ENCODE results near the gene RGS14. TPM values are rescaled to one million over a fixed set of nuclear protein-coding genes. Genes with fewer than 3 reads are reported as not detected.
"Not testable (repeated sequence)": the region's sequence is repeated elsewhere in the genome, so short reads cannot be mapped to it uniquely, and the experiment has no call there.

The RGS14 gene
- polyA plus RNA-seq, 4 donors = 12.8 to 31.3 (median 20.6) TPM

GRCh38 chr5:177405805-177406204, 48.1 kb downstream of the RGS14 start:
- WGBS, 3 donors = 72 to 87% (median 73%) methylated on average over 5 of the region's 5 CpGs

GRCh38 chr5:177409043-177409801, 51.5 kb downstream of the RGS14 start, which contains the start of gene F12:
TSS of gene F12 (minus strand) at chr5:177409564. CDS start at chr5:177409527, 37 bp downstream.
- H3K36me3 ChIP-seq (ENCODE audit: control insufficient read depth in 3 of 3, insufficient read depth in 2 of 3, low read depth in 1 of 3, low read length in 3 of 3) = no peaks in the 10 kb centered on the region

More at GRCh38 chr5:177405805-177406204, 48.1 kb downstream of the RGS14 start:
- no peak overlapping the region for H3K4me3 ChIP-seq (ENCODE audit: low read depth in 1 of 3, low read length in 3 of 3)
- H3K27ac ChIP-seq (ENCODE audit: low read depth in 1 of 3, low read length in 2 of 3) = no peak overlapping the region
- peaks cover 0 to 53% (median 0%) of the 10 kb centered on the region in 3 donors for H3K27me3 ChIP-seq (ENCODE audit: control insufficient read depth in 3 of 3, insufficient read depth in 3 of 3, low read length in 3 of 3)
- no peaks in the 10 kb centered on the region for H3K9me3 ChIP-seq (ENCODE audit: control insufficient read depth in 2 of 2, insufficient read depth in 1 of 2, low read depth in 1 of 2, low read length in 1 of 2)
- DNase-seq (no peak), FAIRE-seq (no peak)
- H3K36me3 ChIP-seq (ENCODE audit: control insufficient read depth in 3 of 3, insufficient read depth in 2 of 3, low read depth in 1 of 3, low read length in 3 of 3) = no peaks in the 10 kb centered on the region
- H3K4me1 ChIP-seq (ENCODE audit: control insufficient read depth in 3 of 3, insufficient read depth in 2 of 3, low read depth in 1 of 3, low read length in 2 of 3) = peaks cover 0 to 29% (median 2%) of the 10 kb centered on the region in 3 donors

DNA sequence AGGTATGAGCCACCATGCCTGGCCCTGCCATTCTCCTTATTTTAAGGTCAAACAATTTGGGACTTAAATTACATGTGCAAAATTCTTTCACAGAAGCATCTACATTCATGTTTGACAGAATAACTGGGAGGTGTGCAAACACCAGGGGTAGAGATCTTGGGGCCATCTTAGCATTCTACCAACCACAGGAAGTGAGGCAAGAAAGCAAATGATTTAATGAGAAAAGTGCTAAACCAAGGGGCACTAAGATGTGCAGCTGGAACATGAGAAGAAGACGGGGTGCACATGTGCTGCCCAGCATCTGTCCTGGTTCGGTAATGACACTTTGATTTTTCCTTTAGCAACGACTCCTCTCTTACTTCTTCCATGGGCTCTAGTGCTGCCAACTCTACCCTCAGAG, 52.9 kb downstream of the RGS14 start:
- H3K4me1 ChIP-seq (ENCODE audit: control insufficient read depth in 3 of 3, insufficient read depth in 2 of 3, low read depth in 1 of 3, low read length in 2 of 3) = peaks cover 0 to 9% (median 0%) of the 10 kb centered on the region in 3 donors
- H3K9me3 ChIP-seq (ENCODE audit: control insufficient read depth in 2 of 2, insufficient read depth in 1 of 2, low read depth in 1 of 2, low read length in 1 of 2) = no peaks in the 10 kb centered on the region
- WGBS, 3 donors = 77 to 98% (median 81%) methylated on average over 3 of the region's 3 CpGs
- H3K36me3 ChIP-seq (ENCODE audit: control insufficient read depth in 3 of 3, insufficient read depth in 2 of 3, low read depth in 1 of 3, low read length in 3 of 3) = no peaks in the 10 kb centered on the region
- FAIRE-seq = no peak
- no peak overlapping the region for H3K4me3 ChIP-seq (ENCODE audit: low read depth in 1 of 3, low read length in 3 of 3)
- H3K27ac ChIP-seq (ENCODE audit: low read depth in 1 of 3, low read length in 2 of 3) = no peak overlapping the region
- H3K27me3 ChIP-seq (ENCODE audit: control insufficient read depth in 3 of 3, insufficient read depth in 3 of 3, low read length in 3 of 3) = peaks cover 0 to 6% (median 0%) of the 10 kb centered on the region in 3 donors
- DNase-seq = no peak

More at GRCh38 chr5:177409043-177409801, 51.5 kb downstream of the RGS14 start, which contains the start of gene F12:
- 87 to 91% (median 90%) methylated on average over 9 of the region's 9 CpGs for WGBS, 3 donors
- Histone ChIP-seq H3K27ac (ENCODE audit: low read depth in 1 of 3, low read length in 2 of 3) (no peak within 1 kb of the TSS), H3K4me1 (ENCODE audit: control insufficient read depth in 3 of 3, insufficient read depth in 2 of 3, low read depth in 1 of 3, low read length in 2 of 3) (peaks cover 0 to 15% (median 2%) of the 10 kb centered on the region in 3 donors), H3K9me3 (ENCODE audit: control insufficient read depth in 2 of 2, insufficient read depth in 1 of 2, low read depth in 1 of 2, low read length in 1 of 2) (no peaks in the 10 kb centered on the region), H3K4me3 (ENCODE audit: low read depth in 1 of 3, low read length in 3 of 3) (no peak within 1 kb of the TSS), H3K27me3 (ENCODE audit: control insufficient read depth in 3 of 3, insufficient read depth in 3 of 3, low read length in 3 of 3) (peaks cover 0 to 19% (median 0%) of the 10 kb centered on the region in 3 donors)
- DNase-seq (no peak), FAIRE-seq (no peak)

DNA sequence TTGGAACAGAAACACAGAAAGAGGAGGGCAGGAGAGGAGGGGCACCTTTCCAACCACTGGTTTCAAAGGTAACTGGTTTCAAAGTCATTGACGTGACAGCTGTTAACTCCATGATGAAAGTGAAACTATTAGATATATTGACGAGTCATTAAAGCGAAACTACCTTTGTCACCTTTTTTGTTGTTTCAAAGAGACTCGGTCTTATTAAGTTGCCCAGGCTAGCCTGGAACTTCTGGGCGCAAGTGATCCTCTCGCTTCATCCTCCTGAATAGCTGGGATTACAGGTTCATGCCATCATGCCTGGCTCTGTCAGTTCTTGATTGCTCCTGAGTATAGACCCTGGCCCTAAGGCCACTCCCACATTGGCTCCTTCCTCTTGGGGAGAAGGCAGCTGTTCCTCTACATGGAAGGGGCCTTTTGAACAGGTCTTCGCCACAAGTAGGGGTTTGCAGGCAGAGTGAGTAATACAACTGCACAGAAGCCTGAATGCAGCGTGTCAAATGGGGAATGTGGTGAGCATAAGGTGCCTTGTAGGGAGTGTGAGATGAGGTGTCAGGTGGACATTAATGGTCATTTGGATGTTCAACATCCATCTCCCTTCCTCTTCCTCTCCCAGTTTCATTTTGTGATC, 55.0 kb downstream of the RGS14 start:
- WGBS, 3 donors = 15 to 52% (median 30%) methylated on average over 8 of the region's 8 CpGs
- FAIRE-seq (peak; percentile 41), DNase-seq (peak; percentile 79 to 91)
- Histone ChIP-seq H3K27me3 (ENCODE audit: control insufficient read depth in 3 of 3, insufficient read depth in 3 of 3, low read length in 3 of 3) (no peaks in the 10 kb centered on the region), H3K9me3 (ENCODE audit: control insufficient read depth in 2 of 2, insufficient read depth in 1 of 2, low read depth in 1 of 2, low read length in 1 of 2) (no peaks in the 10 kb centered on the region), H3K27ac (ENCODE audit: low read depth in 1 of 3, low read length in 2 of 3) (peak overlapping the region; percentile 53 to 89 (median 79)), H3K4me1 (ENCODE audit: control insufficient read depth in 3 of 3, insufficient read depth in 2 of 3, low read depth in 1 of 3, low read length in 2 of 3) (peaks cover 0 to 9% (median 4%) of the 10 kb centered on the region in 3 donors), H3K4me3 (ENCODE audit: low read depth in 1 of 3, low read length in 3 of 3) (peak overlapping the region in 1 of 3 donors; percentile 50), H3K36me3 (ENCODE audit: control insufficient read depth in 3 of 3, insufficient read depth in 2 of 3, low read depth in 1 of 3, low read length in 3 of 3) (no peaks in the 10 kb centered on the region)

GRCh38 chr5:177414481-177414880, 56.8 kb downstream of the RGS14 start:
- Histone ChIP-seq H3K9me3 (ENCODE audit: control insufficient read depth in 2 of 2, insufficient read depth in 1 of 2, low read depth in 1 of 2, low read length in 1 of 2) (no peaks in the 10 kb centered on the region), H3K4me1 (ENCODE audit: control insufficient read depth in 3 of 3, insufficient read depth in 2 of 3, low read depth in 1 of 3, low read length in 2 of 3) (peaks cover 0 to 9% (median 4%) of the 10 kb centered on the region in 3 donors), H3K36me3 (ENCODE audit: control insufficient read depth in 3 of 3, insufficient read depth in 2 of 3, low read depth in 1 of 3, low read length in 3 of 3) (no peaks in the 10 kb centered on the region), H3K27me3 (ENCODE audit: control insufficient read depth in 3 of 3, insufficient read depth in 3 of 3, low read length in 3 of 3) (no peaks in the 10 kb centered on the region), H3K4me3 (ENCODE audit: low read depth in 1 of 3, low read length in 3 of 3) (no peak overlapping the region), H3K27ac (ENCODE audit: low read depth in 1 of 3, low read length in 2 of 3) (no peak overlapping the region)
- WGBS, 3 donors = 77 to 90% (median 88%) methylated on average over 3 of the region's 3 CpGs
- FAIRE-seq (no peak), DNase-seq (no peak)

DNA sequence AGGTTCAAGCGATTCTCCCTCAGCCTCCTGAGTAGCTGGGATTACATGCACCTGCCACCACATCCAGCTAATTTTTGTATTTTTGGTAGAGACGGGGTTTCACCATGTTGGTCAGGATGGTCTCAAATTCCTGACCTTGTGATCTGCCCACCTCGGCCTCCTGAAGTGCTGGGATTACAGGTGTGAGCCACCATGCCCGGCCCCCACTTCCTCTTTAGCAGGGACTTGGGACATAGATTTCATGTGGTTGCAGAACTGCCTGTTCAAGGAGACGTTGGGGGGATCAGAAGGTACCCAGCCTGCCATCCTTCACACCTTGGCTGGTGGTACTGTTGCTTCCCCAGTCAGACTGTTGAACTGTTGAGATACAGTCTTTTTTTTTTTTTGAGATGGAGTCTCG, 59.4 kb downstream of the RGS14 start:
- WGBS, 3 donors = 85 to 88% (median 86%) methylated on average over 6 of the region's 6 CpGs
- not testable (repeated sequence) for H3K4me3 ChIP-seq (ENCODE audit: low read depth in 1 of 3, low read length in 3 of 3); H3K27ac ChIP-seq (ENCODE audit: low read depth in 1 of 3, low read length in 2 of 3); H3K27me3 ChIP-seq (ENCODE audit: control insufficient read depth in 3 of 3, insufficient read depth in 3 of 3, low read length in 3 of 3); FAIRE-seq; DNase-seq; H3K36me3 ChIP-seq (ENCODE audit: control insufficient read depth in 3 of 3, insufficient read depth in 2 of 3, low read depth in 1 of 3, low read length in 3 of 3); H3K9me3 ChIP-seq (ENCODE audit: control insufficient read depth in 2 of 2, insufficient read depth in 1 of 2, low read depth in 1 of 2, low read length in 1 of 2); H3K4me1 ChIP-seq (ENCODE audit: control insufficient read depth in 3 of 3, insufficient read depth in 2 of 3, low read depth in 1 of 3, low read length in 2 of 3)

DNA sequence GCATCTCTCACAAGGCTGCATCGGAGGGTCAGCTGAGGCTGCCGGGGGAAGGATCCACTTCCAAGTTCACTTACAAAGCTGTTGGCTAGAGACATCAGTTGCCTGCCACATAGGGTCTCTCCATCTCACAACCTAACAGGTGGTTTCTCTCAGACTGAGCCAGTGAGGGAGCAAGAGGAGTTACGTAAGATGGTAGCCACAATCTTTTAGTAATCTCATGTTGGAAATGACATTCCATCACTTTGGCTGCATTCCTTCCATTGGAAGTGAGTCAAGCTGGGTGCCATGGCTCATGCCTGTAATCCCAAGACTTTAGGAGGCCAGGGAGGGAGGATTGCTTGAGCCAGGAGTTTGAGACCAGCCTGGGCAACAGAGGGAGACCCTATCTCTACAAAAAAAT, 61.3 kb downstream of the RGS14 start:
- Histone ChIP-seq H3K27ac (ENCODE audit: low read depth in 1 of 3, low read length in 2 of 3) (no peak overlapping the region), H3K36me3 (ENCODE audit: control insufficient read depth in 3 of 3, insufficient read depth in 2 of 3, low read depth in 1 of 3, low read length in 3 of 3) (no peaks in the 10 kb centered on the region), H3K4me1 (ENCODE audit: control insufficient read depth in 3 of 3, insufficient read depth in 2 of 3, low read depth in 1 of 3, low read length in 2 of 3) (peaks cover 0 to 4% (median 0%) of the 10 kb centered on the region in 3 donors), H3K4me3 (ENCODE audit: low read depth in 1 of 3, low read length in 3 of 3) (no peak overlapping the region), H3K9me3 (ENCODE audit: control insufficient read depth in 2 of 2, insufficient read depth in 1 of 2, low read depth in 1 of 2, low read length in 1 of 2) (no peaks in the 10 kb centered on the region), H3K27me3 (ENCODE audit: control insufficient read depth in 3 of 3, insufficient read depth in 3 of 3, low read length in 3 of 3) (no peaks in the 10 kb centered on the region)
- no peak for DNase-seq
- FAIRE-seq = no peak
- 77 to 92% (median 86%) methylated on average over 3 of the region's 3 CpGs for WGBS, 3 donors

GRCh38 chr5:177420472-177420871, 62.7 kb downstream of the RGS14 start:
- DNase-seq; H3K4me1 ChIP-seq (ENCODE audit: control insufficient read depth in 3 of 3, insufficient read depth in 2 of 3, low read depth in 1 of 3, low read length in 2 of 3); FAIRE-seq; H3K27ac ChIP-seq (ENCODE audit: low read depth in 1 of 3, low read length in 2 of 3); H3K27me3 ChIP-seq (ENCODE audit: control insufficient read depth in 3 of 3, insufficient read depth in 3 of 3, low read length in 3 of 3); H3K36me3 ChIP-seq (ENCODE audit: control insufficient read depth in 3 of 3, insufficient read depth in 2 of 3, low read depth in 1 of 3, low read length in 3 of 3); H3K9me3 ChIP-seq (ENCODE audit: control insufficient read depth in 2 of 2, insufficient read depth in 1 of 2, low read depth in 1 of 2, low read length in 1 of 2); H3K4me3 ChIP-seq (ENCODE audit: low read depth in 1 of 3, low read length in 3 of 3): not testable (repeated sequence)
- 27 to 65% (median 45%) methylated on average over 7 of the region's 7 CpGs for WGBS, 3 donors

Data from small intestine (tissue), 7 donors.